HG02981 (cell line): ENCODE data around the gene USP40.

ENCODE experiments used
- ATAC-seq: cut with Tn5 transposase; IDR thresholded peaks from one replicate; pipeline ENCODE4 v1.9.1; 2021; ENCODE audit warnings: mild to moderate bottlenecking, moderate library complexity; ENCODE audit not compliant: unreplicated experiment

The USP40 gene

DNA sequence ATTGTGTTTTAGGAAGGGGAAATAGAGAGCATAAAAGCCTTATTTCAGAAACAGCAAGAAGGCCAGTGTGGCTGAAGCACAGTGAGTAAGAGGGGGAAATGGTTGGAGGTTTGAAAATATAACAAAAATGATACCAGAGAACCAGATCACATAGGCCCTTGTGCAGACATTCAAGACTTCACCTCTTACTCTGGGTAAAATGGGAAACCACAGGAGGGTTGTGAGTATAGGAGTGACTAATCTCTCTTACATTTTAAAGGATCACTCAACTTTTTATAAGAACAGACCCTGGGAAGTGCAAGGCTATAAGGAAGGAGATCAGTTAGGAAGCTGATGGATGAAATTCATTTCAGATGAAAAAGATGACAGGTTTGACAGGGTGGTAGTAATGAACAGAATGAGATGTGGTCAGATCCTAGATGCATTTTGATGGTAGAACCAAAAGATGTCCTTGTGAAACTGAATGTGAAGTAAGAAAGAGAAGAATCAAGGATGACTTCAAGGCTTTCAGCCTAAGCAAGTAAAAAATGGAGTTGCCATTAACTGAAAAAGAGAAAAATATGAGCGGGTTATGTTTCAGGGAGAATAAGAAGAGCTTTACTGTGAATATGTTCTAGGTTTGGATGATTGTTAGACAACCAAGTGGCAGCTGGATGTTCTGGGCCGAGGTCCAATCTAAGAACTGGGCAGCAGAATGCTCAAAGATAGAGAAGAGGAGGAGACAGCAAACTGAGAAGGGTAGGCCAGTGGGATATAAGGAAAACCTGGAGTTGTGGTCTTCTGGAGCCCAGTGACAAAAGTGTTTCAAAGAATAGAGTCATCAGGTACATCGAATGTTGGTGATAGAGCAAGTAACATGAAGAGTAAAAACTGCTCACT lies 65.1 kb downstream of the USP40 start:
- no peak for ATAC-seq

DNA sequence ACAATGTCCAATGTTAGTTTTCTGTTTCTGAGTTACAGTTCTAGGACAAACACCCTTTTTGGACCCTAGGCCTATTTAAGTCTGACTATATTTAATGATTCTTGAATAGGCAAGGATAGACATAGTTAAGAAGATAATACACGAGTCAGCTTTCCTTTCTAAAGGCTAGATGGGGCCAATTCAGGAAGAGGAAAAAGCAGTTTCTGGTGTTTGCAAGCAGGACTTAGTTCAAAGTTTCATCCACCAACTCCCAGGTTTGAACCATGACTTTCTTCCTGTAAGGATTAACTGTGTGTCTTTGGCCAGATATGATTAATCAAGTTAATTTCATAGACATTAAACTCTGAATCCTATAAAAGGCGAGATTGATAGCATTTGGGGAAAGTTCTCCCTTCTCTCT lies 66.7 kb downstream of the USP40 start:
- no peak for ATAC-seq

DNA sequence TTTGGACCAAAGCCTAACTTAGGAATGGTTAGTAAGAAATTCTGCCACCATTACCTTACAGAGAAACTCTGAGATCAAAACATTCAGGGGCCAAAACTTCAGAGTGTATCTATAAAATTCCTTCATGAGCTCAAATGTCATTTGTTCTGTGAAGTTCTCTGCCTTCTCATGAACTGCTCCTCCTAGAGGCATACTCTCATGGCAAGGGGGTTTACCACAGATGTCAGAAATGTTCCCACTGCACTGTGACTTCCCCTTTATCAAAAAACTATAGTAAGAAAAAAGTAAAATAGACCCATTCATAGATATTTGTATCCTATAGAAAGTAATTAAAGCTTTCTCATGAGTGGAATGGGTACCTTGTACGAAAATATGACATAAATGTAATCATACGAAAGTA lies 68.5 kb downstream of the USP40 start:
- ATAC-seq, result no peak

DNA sequence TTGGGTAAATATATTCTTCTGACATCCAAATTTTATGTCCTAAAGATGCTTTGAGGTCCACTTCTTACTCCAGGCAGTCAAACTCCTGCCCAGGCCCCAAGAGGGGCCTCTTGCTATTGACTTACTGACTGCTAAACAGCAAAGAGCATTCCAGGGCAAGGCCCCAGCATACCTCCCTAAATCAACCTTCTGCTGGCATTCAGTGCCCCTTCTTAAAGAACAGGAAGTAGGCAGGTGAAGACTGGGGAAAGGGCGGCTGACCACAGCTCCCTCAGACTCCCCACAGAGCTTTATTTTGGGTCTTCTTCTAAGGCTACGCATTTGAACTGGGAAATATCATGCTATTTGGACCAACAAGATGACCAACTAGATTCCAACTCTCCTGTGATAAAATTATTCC lies 68.9 kb downstream of the USP40 start:
- ATAC-seq, result no peak

DNA sequence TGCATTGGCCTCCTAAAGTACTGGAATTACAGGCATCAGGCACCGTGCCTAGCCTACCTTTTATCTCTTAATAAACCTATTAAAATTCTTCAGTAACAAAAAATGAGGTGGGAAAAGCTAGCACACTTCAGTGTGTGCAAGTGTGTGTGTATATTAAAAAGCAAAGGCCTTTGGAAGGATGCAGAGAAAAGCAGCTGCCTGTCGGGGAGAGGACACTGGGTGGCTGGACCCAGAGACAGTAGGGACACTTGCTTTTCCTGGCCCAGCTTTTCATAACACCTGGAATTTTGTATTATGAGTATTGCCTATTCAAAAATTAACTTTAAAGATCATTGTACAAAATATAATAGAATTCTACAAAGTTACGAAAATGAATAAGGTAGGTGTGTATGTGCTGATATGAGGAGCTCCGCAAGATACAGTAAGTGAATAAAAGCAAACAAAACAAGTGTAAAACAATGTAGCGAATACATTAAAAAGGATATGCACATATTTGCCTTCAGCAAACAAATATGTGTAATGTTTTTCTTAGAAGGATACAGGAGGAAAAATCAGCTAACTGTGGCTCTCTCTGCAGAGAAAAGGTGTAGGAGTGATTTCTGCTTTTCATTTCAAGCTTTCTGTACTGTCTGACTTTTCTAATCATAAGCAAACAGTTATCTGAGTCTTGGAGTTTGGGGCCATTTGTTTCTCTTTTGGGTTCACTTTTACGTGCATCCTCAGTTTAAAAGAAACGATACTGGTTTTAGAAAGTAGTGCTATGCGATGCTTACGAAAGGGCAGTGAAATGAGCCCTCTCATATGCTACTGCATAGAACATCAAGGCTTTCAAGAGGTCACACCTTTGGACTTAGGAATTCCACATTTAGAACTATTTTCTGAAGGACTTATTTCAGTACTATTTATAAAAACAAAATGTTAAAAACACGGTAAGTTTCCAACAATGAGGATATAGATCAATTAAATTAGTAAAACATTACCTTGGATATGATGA lies 70.8 kb downstream of the USP40 start:
- ATAC-seq, result no peak

DNA sequence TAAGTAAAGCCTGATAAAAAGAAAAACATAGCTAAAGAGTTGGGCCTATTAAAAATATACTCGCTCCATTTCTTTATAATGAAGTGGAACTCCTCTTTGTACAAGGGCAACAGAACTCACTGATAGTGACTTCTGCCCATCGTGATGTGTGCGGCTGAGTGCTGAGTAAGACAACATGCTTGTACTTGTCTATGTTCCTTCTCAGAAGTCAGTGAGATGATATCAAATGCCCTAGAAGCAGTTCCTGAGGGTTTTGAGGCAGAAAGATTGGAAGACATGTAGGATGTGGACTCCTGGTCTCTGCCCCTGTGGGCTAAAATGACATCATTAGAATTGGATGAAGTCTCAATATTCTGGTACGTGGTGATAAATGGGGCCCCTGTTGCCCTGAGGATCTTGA lies 73.8 kb downstream of the USP40 start:
- no peak for ATAC-seq

DNA sequence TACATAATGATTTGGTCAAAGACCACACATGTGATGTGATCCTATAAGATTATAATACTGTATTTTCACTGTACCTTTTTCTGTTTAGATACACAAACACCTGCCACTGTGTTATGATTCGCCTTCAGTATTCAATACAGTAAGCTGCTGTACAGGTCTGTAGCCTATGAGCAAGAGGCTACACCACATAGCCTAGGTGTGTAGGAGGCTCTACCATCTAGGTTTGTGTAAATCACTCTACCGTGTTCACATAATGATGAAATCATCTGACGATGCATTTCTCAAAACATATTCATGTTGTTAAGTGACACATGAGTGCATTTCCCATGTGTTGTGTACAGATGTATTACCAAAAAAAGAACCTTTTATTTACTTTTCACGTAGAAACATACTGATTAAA lies 74.5 kb downstream of the USP40 start:
- ATAC-seq, result no peak

DNA sequence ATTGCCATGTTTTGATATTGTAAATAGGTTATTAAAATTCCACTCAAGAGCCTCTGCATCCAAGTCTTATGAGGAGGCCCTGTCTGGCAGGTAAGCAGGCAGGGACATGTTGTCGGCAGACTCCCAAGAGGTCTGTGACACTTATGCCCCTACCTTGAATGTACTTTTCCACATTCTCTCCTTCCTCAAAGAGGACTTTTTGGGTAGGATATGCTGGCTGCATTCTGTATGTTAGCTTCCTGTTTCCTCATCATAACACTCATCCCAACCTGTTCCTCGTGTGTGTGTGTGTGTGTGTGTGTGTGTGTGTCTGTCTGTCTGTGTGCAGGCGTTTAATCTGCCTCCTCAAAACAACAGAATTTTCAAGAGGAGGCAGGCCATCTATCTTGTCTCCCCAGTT lies 75.3 kb downstream of the USP40 start:
- no peak for ATAC-seq

DNA sequence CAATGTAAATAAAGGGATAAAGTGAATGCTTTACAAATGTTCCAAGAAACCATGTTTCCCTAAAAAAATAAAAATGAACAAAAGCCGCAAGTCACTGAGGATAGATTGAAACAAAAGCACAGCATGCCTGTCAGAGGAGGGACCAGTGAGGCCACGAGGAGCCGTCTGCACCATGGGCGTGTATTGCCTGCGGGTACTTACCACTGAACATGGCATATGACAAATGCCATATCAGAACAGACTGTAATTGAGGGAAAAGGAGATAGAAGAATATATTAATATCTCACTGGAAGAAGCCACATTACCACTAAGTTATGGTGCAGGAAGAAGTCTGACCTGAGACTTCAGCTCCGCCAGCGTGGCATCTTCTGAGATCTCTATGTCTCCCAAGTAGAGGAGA lies 75.8 kb downstream of the USP40 start:
- no peak for ATAC-seq

DNA sequence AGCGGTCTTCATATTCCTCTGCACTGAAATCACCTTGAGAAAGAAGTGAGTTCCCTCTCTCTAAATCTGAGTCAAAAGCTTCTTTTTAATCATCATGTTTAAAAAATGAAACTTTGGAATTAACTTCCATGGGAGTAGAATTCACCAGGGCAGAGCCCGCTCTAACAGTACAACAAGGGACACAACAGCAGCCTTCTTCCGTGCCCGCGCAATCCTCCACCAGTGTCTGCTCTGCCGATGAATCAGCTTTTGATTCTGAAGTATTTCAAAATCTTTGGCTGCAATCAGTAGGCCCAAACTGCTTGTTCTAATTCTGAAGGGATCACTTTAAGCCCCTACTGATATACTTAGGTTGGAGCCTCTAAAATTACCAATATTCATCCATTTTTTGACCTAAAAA lies 76.9 kb downstream of the USP40 start:
- ATAC-seq, result no peak

DNA sequence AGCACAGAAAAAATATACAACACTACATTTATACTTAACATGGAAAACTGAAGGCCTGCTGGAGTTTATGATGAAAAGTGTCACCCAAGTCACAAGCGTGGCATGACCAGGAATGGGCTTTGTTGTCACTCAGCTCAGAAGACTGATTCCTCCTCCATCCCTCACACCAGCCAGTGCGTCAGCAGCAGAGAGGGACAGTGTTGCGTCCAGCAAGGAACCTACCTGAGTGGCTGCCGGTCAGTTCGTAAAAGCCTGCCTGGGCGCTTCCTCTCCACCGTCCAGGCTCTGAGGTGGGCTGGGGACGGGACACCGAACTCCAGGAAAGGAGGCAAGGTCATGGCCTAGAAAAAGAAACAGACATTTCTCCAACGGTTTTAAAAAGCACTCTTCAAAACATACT lies 77.4 kb downstream of the USP40 start:
- no peak for ATAC-seq

DNA sequence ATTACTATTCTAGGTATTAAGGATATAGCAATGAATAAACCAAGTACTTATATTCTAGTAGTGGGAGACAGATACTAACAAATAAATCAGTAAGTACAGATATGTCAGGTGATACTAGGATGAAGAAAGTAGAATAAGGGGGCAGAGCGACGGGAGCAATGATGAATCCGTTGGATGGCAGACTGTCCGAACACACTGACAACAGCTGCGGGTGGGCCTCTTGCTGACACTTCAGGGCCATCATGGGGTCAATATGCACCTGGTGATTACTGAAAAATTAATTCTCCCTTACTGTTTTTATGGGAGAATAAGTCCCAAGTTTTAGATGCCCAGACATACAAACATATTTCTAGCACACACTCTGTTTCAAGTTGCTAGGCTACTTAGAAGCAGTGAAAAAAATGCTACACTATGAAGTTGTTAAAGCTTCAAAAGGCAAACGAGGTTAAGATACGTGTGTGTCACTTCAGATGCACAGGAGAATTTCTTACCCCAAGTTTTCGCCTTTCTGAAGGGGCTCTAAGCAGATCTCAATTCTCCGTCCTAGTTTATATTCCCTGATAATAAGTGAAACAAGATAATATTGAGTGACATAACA lies 78.7 kb downstream of the USP40 start:
- ATAC-seq, result no peak

DNA sequence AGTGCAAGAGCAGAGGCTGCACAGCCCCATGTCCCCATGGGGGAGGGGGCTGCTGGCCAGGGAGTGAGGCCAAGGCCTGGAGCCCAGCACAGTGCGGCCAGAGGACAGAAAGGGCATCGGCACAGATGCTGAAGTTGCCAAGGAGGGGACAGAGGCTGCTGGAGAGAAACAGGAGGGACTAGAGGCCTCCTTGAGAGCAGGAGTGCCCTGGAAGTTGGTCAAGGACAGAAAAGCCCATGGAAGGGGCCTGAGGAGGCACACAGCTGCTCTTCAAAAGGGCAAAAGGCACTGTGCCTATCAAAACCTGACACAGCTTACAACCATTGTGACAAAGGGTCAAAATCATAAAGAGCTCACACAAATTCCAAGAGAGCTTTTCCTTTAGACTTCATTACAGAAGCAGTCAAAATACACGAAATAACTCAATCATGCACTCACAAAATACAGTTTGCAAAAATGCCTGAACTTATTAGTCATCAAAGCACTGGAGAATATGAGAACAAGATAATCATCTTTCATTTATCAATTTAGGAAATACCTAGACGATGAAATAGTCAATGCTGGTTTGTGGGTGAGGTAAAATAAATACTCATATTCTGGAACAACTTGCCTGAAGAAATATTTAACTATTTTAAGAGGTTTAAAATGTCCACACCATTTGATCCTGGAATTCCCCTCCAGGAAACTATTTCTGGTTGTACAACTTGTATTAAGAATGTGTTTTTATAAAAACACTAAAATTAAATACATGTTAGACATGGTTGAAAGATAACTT lies 79.6 kb downstream of the USP40 start:
- ATAC-seq, result no peak

DNA sequence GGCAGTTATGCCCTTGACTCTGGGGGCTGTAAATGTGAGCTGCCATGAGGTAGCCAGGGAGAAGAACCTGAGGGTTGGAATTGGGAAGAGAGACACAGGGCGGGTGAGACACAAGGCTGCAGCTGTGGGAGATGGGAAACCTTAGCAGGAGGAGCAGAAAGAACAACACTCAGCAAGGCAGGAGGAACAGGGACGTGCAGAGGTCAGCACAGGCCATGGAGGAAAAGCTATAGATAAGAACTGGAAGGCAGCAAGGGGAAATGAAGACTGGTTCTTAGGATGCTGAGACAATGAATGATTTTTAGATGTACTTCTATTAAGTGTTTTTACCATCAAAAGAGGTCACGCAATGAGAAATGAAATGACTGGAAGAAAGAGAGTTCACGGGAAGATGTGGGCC lies 80.2 kb downstream of the USP40 start:
- no peak for ATAC-seq

DNA sequence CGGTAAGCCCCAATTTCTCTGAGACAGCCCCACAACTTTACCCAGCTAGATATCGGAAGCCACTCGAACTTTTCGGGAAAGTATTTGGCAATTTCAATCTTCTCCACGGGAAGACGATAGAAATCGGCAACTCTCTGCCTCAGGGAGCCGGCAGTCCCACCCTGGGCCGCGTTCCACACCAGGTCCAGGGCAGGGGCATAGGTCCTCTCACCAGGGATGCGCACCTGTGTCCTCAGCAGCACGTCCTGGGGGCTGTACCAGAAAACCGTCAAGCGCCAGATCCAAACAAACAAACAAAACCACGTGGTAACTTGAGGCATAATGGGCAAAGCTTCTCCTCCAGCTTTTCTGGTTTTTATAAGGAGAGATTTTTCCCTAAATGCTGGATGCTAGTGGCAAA lies 80.9 kb downstream of the USP40 start:
- no peak for ATAC-seq

DNA sequence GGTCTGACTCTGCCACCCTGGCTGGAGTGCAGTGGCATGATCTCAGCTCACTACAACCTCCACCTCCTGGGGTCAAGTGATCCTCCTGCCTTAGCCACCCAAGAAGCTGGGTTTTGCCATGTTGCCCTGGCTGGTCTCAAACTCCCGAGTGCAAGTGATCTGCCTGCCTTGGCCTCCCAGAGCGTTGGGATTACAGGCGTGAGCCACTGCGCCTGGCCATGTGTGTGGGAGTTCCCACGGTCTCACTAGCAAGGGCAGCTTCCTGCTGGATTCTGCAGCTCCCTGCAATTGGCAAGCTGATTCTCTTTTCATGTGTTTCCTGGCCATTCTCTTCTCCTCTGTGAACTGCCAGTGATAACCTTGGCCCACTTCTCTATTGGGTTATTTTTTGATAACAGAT lies 84.0 kb downstream of the USP40 start:
- no peak for ATAC-seq

DNA sequence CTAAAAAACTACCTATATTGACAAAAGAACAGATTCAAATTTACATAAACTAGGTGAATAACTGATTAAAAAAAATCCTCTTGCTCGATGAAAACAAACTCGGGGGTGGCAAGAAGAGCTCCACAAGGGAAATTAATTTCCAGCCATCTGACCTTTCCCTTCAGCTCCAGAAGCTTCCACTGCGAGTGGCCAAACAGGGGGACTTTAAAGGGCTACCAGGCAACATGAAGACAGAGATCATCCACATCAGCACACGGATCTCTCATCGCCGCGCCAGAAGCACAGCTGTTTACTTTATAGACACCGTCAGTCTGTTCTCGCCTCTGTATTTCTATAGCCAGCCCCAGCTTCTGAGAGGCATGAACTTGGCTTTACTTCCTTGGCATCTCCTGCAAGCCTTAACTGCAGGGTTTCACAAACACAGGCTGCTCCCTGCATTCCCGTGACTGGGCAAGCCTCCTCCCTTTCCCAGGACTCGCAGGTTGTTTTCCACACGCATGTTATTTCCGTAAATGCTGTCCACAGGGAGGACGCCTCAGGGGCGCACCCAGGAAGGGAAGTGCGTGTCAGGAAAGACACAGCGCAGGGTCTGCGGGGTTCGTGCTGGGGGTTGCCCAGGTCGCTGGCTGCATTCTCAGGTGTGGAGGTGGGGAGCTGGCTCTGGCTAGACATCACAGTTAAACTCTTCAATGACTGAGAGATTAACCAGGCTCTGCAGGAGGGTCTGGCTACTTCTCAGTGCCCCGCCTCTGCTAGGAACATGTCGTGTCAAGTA lies 85.0 kb downstream of the USP40 start:
- ATAC-seq, result no peak

DNA sequence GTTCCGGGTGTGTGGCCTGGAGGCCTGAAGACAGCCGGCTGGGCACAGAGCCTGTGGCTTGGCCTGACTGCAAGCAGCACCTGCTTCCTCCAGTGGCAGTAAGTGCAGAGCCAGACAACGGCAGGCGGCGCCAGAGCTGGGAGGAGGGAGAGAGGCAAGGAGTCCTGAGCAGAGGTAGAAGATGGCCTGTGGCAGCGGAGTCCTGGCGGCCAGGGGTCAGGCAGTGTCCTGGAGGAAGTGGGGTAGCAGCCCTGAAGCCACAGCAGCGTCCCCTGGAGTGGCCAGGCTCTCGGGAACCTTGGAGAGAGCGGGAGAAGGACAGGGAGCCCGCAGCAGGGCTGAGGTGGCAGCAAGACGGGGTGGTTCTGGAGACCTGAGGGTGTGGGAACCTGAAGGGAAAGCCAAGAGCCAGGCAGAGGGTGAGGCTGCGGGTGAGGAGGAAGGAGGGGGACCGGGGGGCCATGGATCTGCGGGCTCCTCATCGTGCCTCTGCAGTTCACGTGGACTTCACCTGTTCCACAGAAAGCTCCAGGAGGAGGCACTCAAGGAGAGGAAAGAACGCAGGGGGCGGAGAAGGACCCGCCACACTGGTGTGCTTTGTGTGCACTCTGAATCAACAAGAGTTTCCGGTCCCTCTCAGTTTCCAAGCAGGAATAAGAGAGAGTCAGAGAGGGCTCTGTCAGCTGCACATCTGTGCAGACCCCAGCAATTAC lies 85.9 kb downstream of the USP40 start:
- no peak for ATAC-seq
